Astrocyte of the spinal cord (primary cell): ENCODE results near the gene BMP6.

ENCODE experiments used
- DNase-seq: peaks from one replicate; pipeline ENCODE4 v3.0.0; 2011; ENCODE audit warnings: low read depth, low spot score
- H3K4me3 ChIP-seq: 2 replicates; pipeline ENCODE4 v1.5.1; 2011; ENCODE audit warnings: low read depth, mild to moderate bottlenecking, low read length, moderate library complexity
- in situ Hi-C: cut with HindIII; loops from 2 replicates; pipeline ENCODE4 v1.10.0; 2017; ENCODE audit warnings: low sequenced_read_pairs
- TF ChIP-seq, protein P1 (sequence below): IDR thresholded peaks from 2 replicates; pipeline ENCODE4 v1.5.1; 2012; ENCODE audit warnings: low read depth, mild to moderate bottlenecking, low read length, inconsistent platforms

The BMP6 gene

DNA sequence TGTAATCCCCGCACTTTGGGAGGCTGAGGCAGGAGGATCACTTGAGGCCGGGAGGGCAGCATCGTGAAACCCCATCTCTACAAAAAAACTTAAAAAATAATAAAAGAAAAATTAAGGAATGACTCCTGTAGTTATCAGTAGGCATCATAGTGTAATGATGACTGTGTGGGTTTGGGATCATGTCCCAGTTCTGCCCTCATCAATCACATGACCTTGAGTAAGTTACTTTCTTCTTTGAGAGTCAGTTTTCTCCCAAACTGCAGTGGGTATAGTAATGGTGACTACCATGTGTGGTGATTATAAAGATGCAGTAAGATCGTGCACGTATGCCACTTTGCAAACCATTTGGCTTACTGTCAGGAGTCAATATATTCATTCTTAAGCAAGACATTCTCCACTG, 95.5 kb downstream of the BMP6 start:
- DNase-seq = no peak
- in situ Hi-C loops = no loop called here
- H3K4me3 ChIP-seq = no peak overlapping the region
- TF ChIP-seq, protein P1, sequence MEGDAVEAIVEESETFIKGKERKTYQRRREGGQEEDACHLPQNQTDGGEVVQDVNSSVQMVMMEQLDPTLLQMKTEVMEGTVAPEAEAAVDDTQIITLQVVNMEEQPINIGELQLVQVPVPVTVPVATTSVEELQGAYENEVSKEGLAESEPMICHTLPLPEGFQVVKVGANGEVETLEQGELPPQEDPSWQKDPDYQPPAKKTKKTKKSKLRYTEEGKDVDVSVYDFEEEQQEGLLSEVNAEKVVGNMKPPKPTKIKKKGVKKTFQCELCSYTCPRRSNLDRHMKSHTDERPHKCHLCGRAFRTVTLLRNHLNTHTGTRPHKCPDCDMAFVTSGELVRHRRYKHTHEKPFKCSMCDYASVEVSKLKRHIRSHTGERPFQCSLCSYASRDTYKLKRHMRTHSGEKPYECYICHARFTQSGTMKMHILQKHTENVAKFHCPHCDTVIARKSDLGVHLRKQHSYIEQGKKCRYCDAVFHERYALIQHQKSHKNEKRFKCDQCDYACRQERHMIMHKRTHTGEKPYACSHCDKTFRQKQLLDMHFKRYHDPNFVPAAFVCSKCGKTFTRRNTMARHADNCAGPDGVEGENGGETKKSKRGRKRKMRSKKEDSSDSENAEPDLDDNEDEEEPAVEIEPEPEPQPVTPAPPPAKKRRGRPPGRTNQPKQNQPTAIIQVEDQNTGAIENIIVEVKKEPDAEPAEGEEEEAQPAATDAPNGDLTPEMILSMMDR = no peak

DNA sequence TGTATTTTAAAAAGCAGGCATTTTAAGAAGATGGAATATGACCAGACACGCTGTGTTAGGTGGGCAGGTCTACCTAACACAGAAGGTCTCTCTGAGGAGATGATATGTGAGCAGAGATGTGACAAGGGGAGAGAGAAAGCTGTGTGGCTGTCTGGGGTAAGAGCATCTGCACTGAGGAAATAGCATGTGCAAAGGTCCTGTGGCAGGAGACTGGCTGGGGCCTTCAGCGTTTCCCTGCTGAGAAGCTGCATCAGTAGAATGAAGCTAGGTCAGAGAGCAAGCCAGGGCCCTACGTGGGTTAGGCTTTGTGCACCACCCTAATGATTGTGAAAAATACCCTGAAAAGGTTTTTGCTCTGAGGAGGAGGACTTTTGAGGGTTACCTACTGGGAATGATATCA, 97.7 kb downstream of the BMP6 start:
- DNase-seq = no peak
- TF ChIP-seq, protein P1 = no peak
- in situ Hi-C loops = no loop called here
- no peak overlapping the region for H3K4me3 ChIP-seq

DNA sequence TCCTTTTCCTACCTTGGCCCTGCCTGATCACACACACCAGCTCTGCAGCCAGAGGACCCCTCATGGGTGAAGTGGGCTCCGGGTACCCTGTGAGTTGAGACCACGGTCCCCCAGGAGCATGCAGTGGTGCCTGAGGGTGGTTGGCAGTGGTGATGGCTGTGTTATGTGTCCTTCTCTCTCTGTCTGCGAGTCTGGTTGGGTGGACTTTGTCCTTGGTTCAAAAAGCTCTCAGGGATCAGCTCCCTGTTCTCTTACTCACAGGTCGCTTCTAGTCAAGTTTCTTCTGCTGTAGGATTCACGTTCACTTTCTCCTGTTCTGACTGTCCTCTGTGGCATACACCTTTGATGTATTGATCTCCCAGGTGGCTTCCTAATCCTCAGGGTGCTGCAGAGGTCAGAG, 100.1 kb downstream of the BMP6 start:
- TF ChIP-seq, protein P1 = no peak
- in situ Hi-C loops = no loop called here
- no peak overlapping the region for H3K4me3 ChIP-seq
- no peak for DNase-seq

DNA sequence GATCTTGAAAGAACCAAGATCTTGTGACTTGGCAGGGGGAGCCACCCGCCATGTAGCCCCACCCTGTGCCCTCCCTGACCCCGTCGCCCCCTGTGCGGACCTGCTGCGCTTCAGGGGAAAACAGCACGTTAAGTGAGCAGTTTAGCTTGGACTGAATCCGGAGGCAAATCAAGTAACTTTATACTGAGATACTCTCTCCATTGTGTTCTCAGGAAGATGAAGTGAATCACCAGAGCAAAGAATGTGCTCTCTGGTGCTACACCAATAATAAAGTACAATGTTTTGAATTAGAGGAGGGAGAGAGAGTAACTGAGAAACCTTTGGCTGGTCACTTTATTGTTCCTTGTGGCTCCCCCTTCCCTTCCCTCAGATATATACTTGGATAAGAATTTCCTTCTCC, 101.2 kb downstream of the BMP6 start:
- DNase-seq = peak; percentile 53
- TF ChIP-seq, protein P1 = no peak
- no peak overlapping the region for H3K4me3 ChIP-seq
- in situ Hi-C loops = no loop called here

- peak; percentile 7 for DNase-seq
- TF ChIP-seq, protein P1 = no peak
- H3K4me3 ChIP-seq = no peak overlapping the region
- in situ Hi-C loops = no loop called here
Observed at GRCh38 chr6:7828124-7828523, 102.2 kb downstream of the BMP6 start.

GRCh38 chr6:7832904-7833750, 107.2 kb downstream of the BMP6 start:
- in situ Hi-C loops = no loop called here
- TF ChIP-seq, protein P1 = no peak
- DNase-seq = no peak
- H3K4me3 ChIP-seq = no peak overlapping the region
